HepG2 (cell line): Measurements from ENCODE around the gene MAN2A1. TPM values are rescaled to one million over a fixed set of nuclear protein-coding genes. Genes with fewer than 3 reads are reported as not detected.

Source experiments
- ATAC-seq: fragments of 200-7000 bp; cut with Tn5 transposase; 3 replicates; pipeline ENCODE4 v1.9.1; 2020; ENCODE audit warnings: mild to moderate bottlenecking, moderate library complexity
- BruUV-seq: library from RNA; stranded (reverse); fragments of 400-500 nt; replicated peaks from 2 replicates; lab custom pipeline; 2021; lab: Mats Ljungman, UMichigan
- CTCF ChIA-PET: fragments of 300-600 bp; formaldehyde crosslinking; extraction: SDS; loops from one replicate; lab custom pipeline; 2021; ENCODE audit warnings: low total read pairs, inconsistent platforms, low intra/inter-chr PET ratio; lab: Yijun Ruan, JAX
- POLR2A ChIA-PET: fragments of 350-600 bp; sonication (Branson Sonifier 250); formaldehyde crosslinking; loops from one replicate; lab custom pipeline; 2020; ENCODE audit warnings: antibody characterized with exemption, inconsistent platforms; lab: Yijun Ruan, JAX
- DNase-seq: peaks from one replicate; pipeline ENCODE4 v3.0.0-alpha.2; 2015; ENCODE audit warnings: low spot score
- FAIRE-seq: peaks from 3 replicates; lab custom pipeline; 2011; peaks lifted over from hg19 to GRCh38; lab: Jason Lieb, UNC
- H2AFZ ChIP-seq: one replicate; pipeline ENCODE4 v1.6.1; 2011; ENCODE audit warnings: low read length, inconsistent platforms
- H3K27ac ChIP-seq: fragments of 300-600 bp; 3 replicates; pipeline ENCODE4 v1.8.0; 2011; ENCODE audit warnings: mixed run types, mild to moderate bottlenecking, mixed read lengths, low read length, inconsistent platforms; ENCODE audit not compliant: insufficient read depth; ENCODE audit errors: extremely low read length
- H3K27me3 ChIP-seq, 2 experiments: fragments of 200-600 bp in 1 of 2; 2 replicates in 1 of 2; 3 replicates in 1 of 2; pipeline versions ENCODE4 v1.6.0 to v1.8.0; 2011; ENCODE audit warnings: low read length in 2 of 2, mild to moderate bottlenecking in 2 of 2, moderate library complexity in 2 of 2, inconsistent platforms in 1 of 2; ENCODE audit not compliant: insufficient read depth in 2 of 2, control insufficient read depth in 1 of 2
- H3K36me3 ChIP-seq, 2 experiments: fragments of 200-600 bp in 1 of 2; replicated peaks in 1 of 2; 2 replicates in 1 of 2; 3 replicates in 1 of 2; pipeline versions ENCODE4 v1.5.1 to v1.8.0; 2011; ENCODE audit warnings: low read length in 2 of 2, inconsistent platforms in 1 of 2; ENCODE audit not compliant: insufficient read depth in 2 of 2, control insufficient read depth in 1 of 2
- H3K4me1 ChIP-seq: 2 replicates; pipeline ENCODE4 v1.5.1; 2012; ENCODE audit warnings: low read length, inconsistent platforms; ENCODE audit not compliant: insufficient read depth
- H3K4me2 ChIP-seq: 2 replicates; pipeline ENCODE4 v1.6.0; 2011; ENCODE audit warnings: low read depth, low read length, inconsistent platforms
- H3K4me3 ChIP-seq, 3 experiments: fragments of 200-600 bp in 1 of 3; sonication (generic), shearing (Covaris generic) in 1 of 3; replicated peaks in 1 of 3; 2 replicates each; pipeline ENCODE4 v1.5.1; 2011 to 2016; ENCODE audit warnings: low read length in 3 of 3, inconsistent platforms in 2 of 3, low read depth in 2 of 3, mild to moderate bottlenecking in 2 of 3, control low read depth in 1 of 3, mixed read lengths in 1 of 3; ENCODE audit not compliant: insufficient read depth in 1 of 3
- H3K79me2 ChIP-seq: one replicate; pipeline ENCODE4 v1.6.1; 2011; ENCODE audit warnings: low read length, inconsistent platforms; ENCODE audit not compliant: insufficient read depth
- H3K9ac ChIP-seq: 2 replicates; pipeline ENCODE4 v1.6.0; 2011; ENCODE audit warnings: mild to moderate bottlenecking, low read depth, low read length, inconsistent platforms; ENCODE audit not compliant: insufficient read depth
- H3K9me3 ChIP-seq: 2 replicates; pipeline ENCODE4 v1.5.1; 2012; ENCODE audit warnings: mild to moderate bottlenecking, low read length
- H4K20me1 ChIP-seq: 2 replicates; pipeline ENCODE4 v1.6.0; 2011; ENCODE audit warnings: inconsistent platforms, mild to moderate bottlenecking, low read length, moderate library complexity; ENCODE audit not compliant: insufficient read depth
- AGO2 ChIP-seq: fragments of 200-400 bp; formaldehyde crosslinking; optimal IDR thresholded peaks from 2 replicates; pipeline ENCODE3; 2017; ENCODE audit warnings: mild to moderate bottlenecking, low read depth, low read length, moderate library complexity
- FOXJ3 ChIP-seq: sonication (generic); formaldehyde crosslinking; IDR thresholded peaks from 2 replicates; pipeline ENCODE4 v1.4.0; 2020; ENCODE audit warnings: missing genetic modification reagents, mild to moderate bottlenecking, borderline replicate concordance
- SP5 ChIP-seq: IDR thresholded peaks from 2 replicates; pipeline ENCODE4 v1.6.1; 2016; ENCODE audit warnings: low read depth, borderline replicate concordance
- SSRP1 ChIP-seq: IDR thresholded peaks from 2 replicates; pipeline ENCODE4 v1.6.1; 2016; ENCODE audit warnings: control low read depth
- ZNF678 ChIP-seq: sonication (generic); formaldehyde crosslinking; IDR thresholded peaks from 2 replicates; pipeline ENCODE4 v1.4.0; 2020; ENCODE audit warnings: mild to moderate bottlenecking, missing genetic modification reagents
- WGBS: methylation state at CpG from one replicate; pipeline ENCODE4 v1.1.6; 2017; ENCODE audit warnings: low lambda C conversion rate; 5-methylcytosine and 5-hydroxymethylcytosine counted together
- in situ Hi-C: cut with HindIII; loops from 2 replicates; pipeline ENCODE4 v1.10.0; 2017; ENCODE audit warnings: low pct_unique_long_range_greater_than_20kb; ENCODE audit not compliant: extremely low pct_ligation_motif_present
- intact Hi-C: fragments of 100-400 bp; cut with micrococcal nuclease; formaldehyde crosslinking; loops from one replicate; pipeline ENCODE4 v1.10.0; 2022; ENCODE audit not compliant: unreplicated experiment
- polyA plus RNA-seq, 8 experiments: library from polyadenylated mRNA; depleted of rRNA in 3 of 8; stranded (reverse) in 7 of 8; unstranded in 1 of 8; fragments of >200 nt; fragmentation: Illumina TruSeq in 4 of 8; extraction: Trizol in 4 of 8; gene quantifications; 2 replicates each; pipeline versions ENCODE4 v1.2.1 to v1.2.3, GENCODE V29; 2011 to 2016; ENCODE audit warnings: low read depth in 4 of 8, missing spikeins in 1 of 8, mixed read lengths in 1 of 8; ENCODE audit not compliant: insufficient read depth in 1 of 8
- total RNA-seq, 5 experiments: library from RNA; depleted of rRNA; stranded (reverse); fragments of >200 nt; fragmentation: Illumina TruSeq; extraction: Trizol; gene quantifications; 2 replicates each; pipeline ENCODE4 v1.2.3, GENCODE V29; 2016; ENCODE audit warnings: low read depth in 1 of 5
- TF ChIP-seq, protein P1 (sequence below): sonication (generic); formaldehyde crosslinking; IDR thresholded peaks from 2 replicates; pipeline ENCODE4 v1.4.0; 2020; ENCODE audit warnings: missing genetic modification reagents

The MAN2A1 gene
- total and polyA plus RNA-seq, 2 of the 13 experiments (the other 11 are each of a cell fraction or from before 2014, with no cell fraction given) = 56.2 to 80.5 TPM

GRCh38 chr5:109876941-109877669, 187.4 kb downstream of the MAN2A1 start:
- Histone ChIP-seq H3K36me3 (no peaks in the 10 kb centered on the region), H3K27me3 (no peaks in the 10 kb centered on the region), H3K4me2 (no peak overlapping the region), H2AFZ (no peak overlapping the region), H3K79me2 (no peaks in the 10 kb centered on the region), H3K4me3 (no peak overlapping the region), H3K4me1 (peaks cover 15% of the 10 kb centered on the region), H3K9ac (no peak overlapping the region), H3K9me3 (no peaks in the 10 kb centered on the region), H3K27ac (no peak overlapping the region), H4K20me1 (no peaks in the 10 kb centered on the region)
- BruUV-seq = no TSS peak
- 96% methylated on average over 10 of the region's 10 CpGs for WGBS
- ChIA-PET POLR2A (no interaction called here), CTCF (no interaction called here)
- no peak for TF ChIP-seq AGO2
- TF ChIP-seq ZNF678 (CRISPR knock-in tag) = no peak
- no peak for TF ChIP-seq SP5
- TF ChIP-seq FOXJ3 (CRISPR knock-in tag) = no peak
- TF ChIP-seq SSRP1 (CRISPR knock-in tag) = no peak
- TF ChIP-seq, protein P1, sequence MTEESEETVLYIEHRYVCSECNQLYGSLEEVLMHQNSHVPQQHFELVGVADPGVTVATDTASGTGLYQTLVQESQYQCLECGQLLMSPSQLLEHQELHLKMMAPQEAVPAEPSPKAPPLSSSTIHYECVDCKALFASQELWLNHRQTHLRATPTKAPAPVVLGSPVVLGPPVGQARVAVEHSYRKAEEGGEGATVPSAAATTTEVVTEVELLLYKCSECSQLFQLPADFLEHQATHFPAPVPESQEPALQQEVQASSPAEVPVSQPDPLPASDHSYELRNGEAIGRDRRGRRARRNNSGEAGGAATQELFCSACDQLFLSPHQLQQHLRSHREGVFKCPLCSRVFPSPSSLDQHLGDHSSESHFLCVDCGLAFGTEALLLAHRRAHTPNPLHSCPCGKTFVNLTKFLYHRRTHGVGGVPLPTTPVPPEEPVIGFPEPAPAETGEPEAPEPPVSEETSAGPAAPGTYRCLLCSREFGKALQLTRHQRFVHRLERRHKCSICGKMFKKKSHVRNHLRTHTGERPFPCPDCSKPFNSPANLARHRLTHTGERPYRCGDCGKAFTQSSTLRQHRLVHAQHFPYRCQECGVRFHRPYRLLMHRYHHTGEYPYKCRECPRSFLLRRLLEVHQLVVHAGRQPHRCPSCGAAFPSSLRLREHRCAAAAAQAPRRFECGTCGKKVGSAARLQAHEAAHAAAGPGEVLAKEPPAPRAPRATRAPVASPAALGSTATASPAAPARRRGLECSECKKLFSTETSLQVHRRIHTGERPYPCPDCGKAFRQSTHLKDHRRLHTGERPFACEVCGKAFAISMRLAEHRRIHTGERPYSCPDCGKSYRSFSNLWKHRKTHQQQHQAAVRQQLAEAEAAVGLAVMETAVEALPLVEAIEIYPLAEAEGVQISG (CRISPR knock-in tag) = no peak
- DNase-seq (no peak), ATAC-seq (no peak), FAIRE-seq (no peak)
- intact Hi-C loops = no loop called here
- in situ Hi-C loops = no loop called here
